Transverse colon (tissue), 4 donors: ENCODE results near the gene S100A14.

Experiments
- CTCF ChIP-seq, 5 experiments: fragments of 200-600 bp in 3 of 5; fragments of 450-650 bp in 2 of 5; sonication (generic) in 3 of 5; IDR thresholded peaks; 1 replicate in 2 of 5; 2 replicates in 3 of 5; pipeline ENCODE4 v1.5.1; 2016 to 2017; ENCODE audit warnings: antibody characterized with exemption in 5 of 5, inconsistent platforms in 3 of 5, mild to moderate bottlenecking in 2 of 5, moderate library complexity in 1 of 5
- POLR2A ChIP-seq: fragments of 450-650 bp; IDR thresholded peaks from one replicate; pipeline ENCODE4 v1.6.1; 2016; ENCODE audit warnings: antibody characterized with exemption, mild to moderate bottlenecking, moderate library complexity
- POLR2AphosphoS5 ChIP-seq, 3 donors: sonication (generic); formaldehyde crosslinking; IDR thresholded peaks; one replicate each; pipeline ENCODE4 v1.6.1; 2016; ENCODE audit warnings: antibody characterized with exemption in 3 of 3

DNA sequence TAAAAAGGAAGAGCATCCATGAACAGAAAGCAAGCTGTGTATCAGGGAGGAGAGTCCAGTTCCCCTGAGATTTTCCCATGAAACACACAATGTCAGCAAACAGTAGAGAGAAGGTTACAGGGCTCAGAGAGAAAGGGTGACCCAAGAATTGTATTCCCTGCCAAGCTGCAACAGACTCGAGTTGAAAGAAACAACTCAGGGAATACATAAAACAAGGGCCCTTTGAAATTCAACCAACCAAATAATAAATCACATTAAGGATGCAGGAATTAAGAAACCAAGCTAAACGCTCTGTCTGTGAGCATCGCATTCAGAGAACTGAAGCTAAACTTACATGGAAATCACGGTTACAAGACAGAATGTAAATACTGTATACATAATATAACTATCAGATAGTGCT lies 23.4 kb downstream of the S100A14 start:
- no peak for TF ChIP-seq POLR2AphosphoS5 (IDR thresholded peaks at IDR 0.05)
- TF ChIP-seq CTCF (IDR thresholded peaks at IDR 0.05) = no peak
- TF ChIP-seq POLR2A = no peak
